Measurements from ENCODE around the gene OGG1.

The OGG1 gene

DNA sequence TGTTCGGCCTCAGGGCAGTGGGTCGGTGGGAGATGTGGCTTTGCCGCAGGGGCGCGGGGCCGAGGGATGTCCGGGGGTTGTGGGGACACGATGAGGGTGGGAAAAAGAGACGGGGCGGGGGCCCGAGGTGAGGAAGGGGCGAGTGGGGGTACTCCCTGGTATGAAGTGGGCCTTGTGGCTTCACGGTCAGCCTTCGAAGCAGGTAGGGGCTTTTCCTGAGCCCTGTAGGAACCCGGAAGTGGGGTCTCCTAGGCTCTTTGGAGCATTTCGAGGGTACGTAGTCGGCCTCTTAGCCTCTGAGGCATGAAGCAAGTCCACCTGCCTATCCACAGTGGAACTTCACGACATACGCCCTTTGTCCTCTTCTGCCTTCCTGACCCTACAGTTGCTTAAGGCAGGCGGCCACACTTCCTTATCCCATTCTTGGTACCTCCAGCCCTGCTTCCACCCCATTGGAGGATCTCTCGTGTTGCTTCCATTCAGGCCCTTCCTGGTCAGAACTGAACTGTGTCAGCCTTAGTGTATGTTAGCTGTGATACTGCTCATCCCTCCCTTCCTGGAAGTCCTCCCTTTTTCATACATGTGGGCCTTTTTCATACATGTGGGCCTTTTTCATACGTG lies 43.5 kb downstream of the OGG1 start:
- TF ChIP-seq MYC (IDR thresholded peaks at IDR 0.05; ENCODE audit: low read depth, low read length) (no peak), POLR2A (IDR thresholded peaks at IDR 0.05; ENCODE audit: extremely low read depth, insufficient read length) (no peak), MAX (IDR thresholded peaks at IDR 0.05; ENCODE audit: low read depth, low read length) (no peak)
- TF ChIP-seq, protein P1, sequence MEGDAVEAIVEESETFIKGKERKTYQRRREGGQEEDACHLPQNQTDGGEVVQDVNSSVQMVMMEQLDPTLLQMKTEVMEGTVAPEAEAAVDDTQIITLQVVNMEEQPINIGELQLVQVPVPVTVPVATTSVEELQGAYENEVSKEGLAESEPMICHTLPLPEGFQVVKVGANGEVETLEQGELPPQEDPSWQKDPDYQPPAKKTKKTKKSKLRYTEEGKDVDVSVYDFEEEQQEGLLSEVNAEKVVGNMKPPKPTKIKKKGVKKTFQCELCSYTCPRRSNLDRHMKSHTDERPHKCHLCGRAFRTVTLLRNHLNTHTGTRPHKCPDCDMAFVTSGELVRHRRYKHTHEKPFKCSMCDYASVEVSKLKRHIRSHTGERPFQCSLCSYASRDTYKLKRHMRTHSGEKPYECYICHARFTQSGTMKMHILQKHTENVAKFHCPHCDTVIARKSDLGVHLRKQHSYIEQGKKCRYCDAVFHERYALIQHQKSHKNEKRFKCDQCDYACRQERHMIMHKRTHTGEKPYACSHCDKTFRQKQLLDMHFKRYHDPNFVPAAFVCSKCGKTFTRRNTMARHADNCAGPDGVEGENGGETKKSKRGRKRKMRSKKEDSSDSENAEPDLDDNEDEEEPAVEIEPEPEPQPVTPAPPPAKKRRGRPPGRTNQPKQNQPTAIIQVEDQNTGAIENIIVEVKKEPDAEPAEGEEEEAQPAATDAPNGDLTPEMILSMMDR (IDR thresholded peaks at IDR 0.05; ENCODE audit: low read depth, low read length), result no peak
- H3K4me3 ChIP-seq (ENCODE audit: low read depth, low read length), result peak overlapping the region; percentile 92
- DNase-seq (ENCODE audit: low read depth), result peak; percentile 61

DNA sequence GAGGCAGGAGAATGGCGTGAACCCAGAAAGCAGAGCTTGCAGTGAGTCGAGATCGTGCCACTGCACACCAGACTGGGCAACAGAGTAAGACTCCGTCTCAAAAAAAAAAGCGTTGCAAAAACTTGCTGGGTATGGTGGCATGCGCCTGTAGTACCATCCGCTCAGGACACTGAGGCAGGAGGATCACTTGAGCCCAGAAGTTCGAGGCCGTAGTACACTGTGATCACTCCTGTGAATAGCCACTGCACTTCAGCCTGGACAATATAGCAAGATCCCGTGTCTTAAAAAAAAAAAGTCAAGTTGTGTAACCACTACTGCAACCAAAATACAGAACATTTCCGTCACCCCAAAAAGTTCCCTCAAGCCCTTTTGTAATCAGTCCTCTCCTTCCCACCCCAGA lies 44.6 kb downstream of the OGG1 start:
- TF ChIP-seq MYC (IDR thresholded peaks at IDR 0.05; ENCODE audit: low read depth, low read length), result no peak
- DNase-seq (ENCODE audit: low read depth), result no peak
- H3K4me3 ChIP-seq (ENCODE audit: low read depth, low read length), result no peak overlapping the region

- no peak overlapping the region for H3K4me3 ChIP-seq (ENCODE audit: low read depth, low read length)
- TF ChIP-seq MYC (IDR thresholded peaks at IDR 0.05; ENCODE audit: low read depth, low read length) (no peak), MAX (IDR thresholded peaks at IDR 0.05; ENCODE audit: low read depth, low read length) (no peak), POLR2A (IDR thresholded peaks at IDR 0.05; ENCODE audit: extremely low read depth, insufficient read length) (no peak)
- TF ChIP-seq, protein P1 (IDR thresholded peaks at IDR 0.05; ENCODE audit: low read depth, low read length), result no peak
- DNase-seq (ENCODE audit: low read depth), result peak; percentile 38
These were observed 45.5 kb downstream of the OGG1 start for GRCh38 chr3:9795207-9795606.

DNA sequence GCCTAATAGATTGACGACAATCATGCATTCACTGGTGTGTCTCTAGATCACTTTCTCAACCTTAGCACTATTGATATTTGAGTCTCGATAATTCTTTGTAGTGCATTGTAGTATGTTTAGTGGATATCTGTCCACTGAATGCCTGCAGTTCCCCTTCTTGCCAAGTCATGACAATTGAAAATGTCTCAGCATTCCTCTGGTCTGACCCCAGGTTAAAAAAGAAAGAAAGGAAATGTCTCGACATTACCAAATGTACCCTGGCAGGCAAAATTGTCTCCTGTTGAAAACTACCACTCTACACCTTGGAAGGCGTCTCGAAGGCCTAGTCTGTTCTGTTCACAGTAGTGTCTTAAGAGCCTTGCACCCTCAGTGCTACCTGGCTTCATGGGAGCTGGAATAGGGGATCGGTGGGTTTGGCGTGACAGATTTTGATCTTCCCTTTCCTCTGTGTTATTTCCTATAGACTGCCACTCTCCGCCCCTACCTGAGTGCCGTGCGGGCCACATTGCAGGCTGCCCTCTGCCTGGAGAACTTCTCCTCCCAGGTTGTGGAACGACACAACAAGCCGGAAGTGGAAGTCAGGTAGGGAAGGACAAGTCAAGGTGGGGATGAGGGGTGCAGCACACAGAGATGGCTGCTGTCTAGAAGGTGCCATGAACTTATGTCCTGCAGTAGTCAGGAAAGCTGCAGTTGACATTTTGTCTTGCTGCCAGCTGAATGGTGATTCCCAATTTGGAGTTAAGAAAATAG lies 47.6 kb downstream of the OGG1 start:
- TF ChIP-seq MYC (IDR thresholded peaks at IDR 0.05; ENCODE audit: low read depth, low read length), result no peak
- TF ChIP-seq POLR2A (IDR thresholded peaks at IDR 0.05; ENCODE audit: extremely low read depth, insufficient read length), result no peak
- TF ChIP-seq MAX (IDR thresholded peaks at IDR 0.05; ENCODE audit: low read depth, low read length), result no peak
- TF ChIP-seq, protein P1 (IDR thresholded peaks at IDR 0.05; ENCODE audit: low read depth, low read length), result no peak
- H3K4me3 ChIP-seq (ENCODE audit: low read depth, low read length), result no peak overlapping the region
- DNase-seq (ENCODE audit: low read depth), result no peak

- no peak for DNase-seq (ENCODE audit: low read depth)
- TF ChIP-seq, protein P1 (IDR thresholded peaks at IDR 0.05; ENCODE audit: low read depth, low read length), result peak; percentile 16
- TF ChIP-seq MAX (IDR thresholded peaks at IDR 0.05; ENCODE audit: low read depth, low read length), result no peak
- H3K4me3 ChIP-seq (ENCODE audit: low read depth, low read length), result no peak overlapping the region
These were observed 50.8 kb downstream of the OGG1 start for GRCh38 chr3:9800529-9800928.

- no peak overlapping the region for H3K4me3 ChIP-seq (ENCODE audit: low read depth, low read length)
- no peak for DNase-seq (ENCODE audit: low read depth)
- TF ChIP-seq MAX (IDR thresholded peaks at IDR 0.05; ENCODE audit: low read depth, low read length) (no peak), MYC (IDR thresholded peaks at IDR 0.05; ENCODE audit: low read depth, low read length) (no peak), POLR2A (IDR thresholded peaks at IDR 0.05; ENCODE audit: extremely low read depth, insufficient read length) (no peak)
- TF ChIP-seq, protein P1 (IDR thresholded peaks at IDR 0.05; ENCODE audit: low read depth, low read length), result no peak
These were observed 53.7 kb downstream of the OGG1 start for GRCh38 chr3:9803494-9803893.

All from NB4 (cell line).